HG03442 (cell line): ENCODE data around the gene FLVCR2.

Experiments
- ATAC-seq: cut with Tn5 transposase; IDR thresholded peaks from one replicate; pipeline ENCODE4 v1.9.1; 2021; ENCODE audit warnings: mild to moderate bottlenecking, moderate library complexity; ENCODE audit not compliant: unreplicated experiment

Gene FLVCR2

DNA sequence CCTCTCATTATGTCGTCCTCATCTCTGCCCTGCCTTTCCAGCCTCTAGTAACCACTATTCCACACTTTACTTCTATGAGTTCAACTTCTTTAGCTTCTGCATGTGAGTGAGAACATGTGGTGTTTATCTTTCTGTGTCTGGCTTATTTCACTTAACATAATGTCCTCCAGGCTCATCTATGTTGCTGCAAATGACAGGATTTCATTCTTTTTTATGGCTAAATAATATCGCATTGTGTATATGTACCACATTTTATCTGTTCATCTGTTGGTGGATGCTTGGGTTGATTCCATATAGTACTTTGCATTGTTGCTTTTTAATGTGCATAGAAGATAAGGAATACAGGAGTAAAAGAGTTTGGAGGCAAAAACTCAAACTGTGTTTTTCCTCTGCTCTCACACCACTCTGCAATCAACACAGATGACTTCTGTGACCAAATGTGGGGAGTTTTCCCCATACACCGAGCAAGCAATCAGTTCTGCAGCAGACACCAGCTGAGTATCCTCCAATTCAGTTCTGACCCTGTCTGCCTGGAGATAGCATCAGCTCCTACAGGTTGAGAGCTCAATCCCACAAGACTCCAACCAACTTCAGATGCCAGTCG is 24.6 kb upstream of the FLVCR2 start:
- ATAC-seq, result no peak

DNA sequence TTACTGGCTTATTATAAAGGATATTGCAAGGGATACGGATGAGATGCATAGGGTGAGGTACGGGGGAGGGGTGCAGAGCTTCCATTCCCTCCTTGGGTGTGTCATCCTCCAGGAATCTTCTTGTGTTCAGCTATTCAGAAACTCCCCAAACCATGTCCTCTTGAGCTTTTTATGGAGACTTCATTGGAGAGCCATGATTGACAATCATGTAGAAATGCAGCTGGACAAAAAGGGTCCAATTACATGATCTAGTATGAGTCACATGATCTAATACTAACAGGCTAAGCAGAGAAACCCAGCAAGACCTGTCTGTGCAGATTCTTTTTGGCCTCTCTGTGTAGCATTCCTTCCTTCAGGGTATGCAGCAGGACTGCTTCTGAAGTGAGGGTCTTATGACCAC is 23.9 kb upstream of the FLVCR2 start:
- no peak for ATAC-seq

DNA sequence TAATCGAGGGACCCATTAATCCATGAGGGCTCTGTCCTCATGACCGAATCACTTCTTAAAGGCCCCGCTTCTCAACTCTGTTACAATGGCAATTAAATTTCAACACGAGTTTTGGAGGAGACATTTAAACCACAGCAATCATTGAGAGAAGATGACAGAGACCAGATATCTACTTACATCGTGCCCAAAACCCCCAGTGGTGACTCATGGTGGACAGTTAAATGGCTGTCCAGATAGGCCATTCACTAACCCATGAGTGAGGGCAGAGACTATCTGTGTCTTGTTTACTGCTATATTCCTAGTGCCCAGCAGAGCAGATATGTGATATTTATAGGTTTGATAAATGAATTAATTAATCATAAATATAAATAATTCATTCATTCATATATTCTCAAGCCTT is 20.0 kb upstream of the FLVCR2 start:
- no peak for ATAC-seq

DNA sequence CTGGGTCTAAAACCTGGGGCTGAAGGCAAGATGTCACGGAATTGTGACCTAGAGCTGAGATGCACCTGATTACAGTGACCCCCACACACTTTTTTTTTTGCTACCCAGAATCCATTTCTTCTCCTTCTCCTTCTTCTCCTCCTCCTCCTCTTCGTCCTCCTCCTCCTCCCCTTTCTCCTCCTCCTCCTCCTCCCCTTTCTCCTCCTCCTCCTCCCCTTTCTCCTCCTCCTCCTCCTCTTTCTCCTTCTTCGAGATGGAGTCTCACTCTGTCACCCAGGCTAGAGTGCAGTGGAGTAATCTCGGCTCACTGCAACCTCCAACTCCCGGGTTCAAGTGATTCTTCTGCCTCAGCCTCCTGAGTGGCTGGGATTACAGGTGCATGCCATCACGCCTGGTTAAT is 19.4 kb upstream of the FLVCR2 start:
- no peak for ATAC-seq

DNA sequence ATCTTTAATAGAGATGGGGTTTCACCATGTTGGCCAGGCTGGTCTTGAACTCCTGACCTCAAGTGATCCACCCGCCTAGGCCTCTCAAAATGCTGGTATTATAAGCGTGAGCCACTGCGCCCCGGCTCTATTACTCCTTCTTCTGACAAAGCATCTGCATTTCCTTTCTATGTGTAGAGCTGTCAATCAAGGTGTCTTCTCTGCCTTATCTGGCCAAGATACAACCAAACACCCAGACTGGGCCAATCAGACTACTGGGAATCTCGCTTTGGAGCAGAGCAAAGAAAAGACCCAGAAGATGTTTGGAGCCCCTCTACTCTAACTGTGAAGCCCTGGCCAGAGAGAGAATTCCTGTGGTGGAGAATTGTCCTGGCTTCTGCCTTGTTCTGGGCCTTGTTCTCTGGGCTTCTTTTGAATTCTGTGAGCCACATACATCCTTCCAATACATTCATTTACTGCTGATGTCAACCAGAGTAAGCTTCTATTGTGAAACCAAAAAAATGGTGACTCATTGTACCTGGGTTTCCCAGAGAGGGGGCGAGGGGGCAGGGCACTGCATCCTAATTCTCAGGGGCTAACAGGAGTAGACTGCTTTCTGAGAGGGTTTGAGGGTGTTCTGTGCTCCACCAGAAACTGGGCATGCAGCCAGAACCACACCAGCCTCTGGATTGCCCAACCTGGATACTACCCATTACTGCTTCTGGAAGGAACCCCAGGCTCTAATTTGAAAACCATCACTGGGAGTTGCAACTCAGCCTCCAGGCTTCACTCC is 18.8 kb upstream of the FLVCR2 start:
- ATAC-seq, result no peak

DNA sequence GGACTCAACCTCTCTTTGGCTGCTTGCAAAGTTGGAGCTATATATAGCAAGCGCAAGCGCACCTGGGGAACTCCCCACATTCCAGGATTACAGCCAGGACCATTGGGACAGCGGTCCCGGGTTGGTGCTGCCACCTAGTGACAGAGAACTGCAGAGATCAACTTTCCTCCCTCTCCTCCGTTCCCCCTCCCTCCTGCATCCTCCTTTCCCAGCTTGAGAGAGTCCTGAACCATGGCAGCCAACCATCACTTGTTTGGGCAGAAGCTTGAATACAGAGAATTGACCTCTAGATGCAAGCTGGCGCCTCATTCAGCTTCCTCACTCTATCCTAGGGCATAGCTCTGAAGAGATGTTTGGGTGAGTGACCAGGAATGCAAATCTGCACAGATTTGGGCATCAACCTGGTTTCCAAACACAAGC is 17.4 kb upstream of the FLVCR2 start:
- peak; percentile 62 for ATAC-seq

DNA sequence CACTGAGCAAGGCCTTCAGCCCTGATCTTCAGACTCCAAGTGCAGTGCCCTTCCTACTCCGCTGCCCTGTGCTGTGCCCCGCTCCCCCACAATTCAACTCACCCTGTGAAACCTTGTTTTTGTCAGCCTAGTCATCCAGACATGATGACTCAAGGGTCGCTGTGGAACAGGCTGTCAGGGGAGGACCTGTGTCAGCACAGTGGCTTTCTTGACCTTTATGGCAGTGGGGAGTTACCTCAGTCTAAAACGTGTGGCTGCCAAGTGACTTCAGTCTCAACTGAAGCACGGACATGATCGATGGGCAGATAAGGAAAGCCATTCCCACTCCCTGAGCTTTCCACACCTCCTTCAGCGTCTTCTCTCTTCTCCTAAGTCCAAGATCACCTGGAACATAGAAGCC is 16.3 kb upstream of the FLVCR2 start:
- ATAC-seq, result no peak

DNA sequence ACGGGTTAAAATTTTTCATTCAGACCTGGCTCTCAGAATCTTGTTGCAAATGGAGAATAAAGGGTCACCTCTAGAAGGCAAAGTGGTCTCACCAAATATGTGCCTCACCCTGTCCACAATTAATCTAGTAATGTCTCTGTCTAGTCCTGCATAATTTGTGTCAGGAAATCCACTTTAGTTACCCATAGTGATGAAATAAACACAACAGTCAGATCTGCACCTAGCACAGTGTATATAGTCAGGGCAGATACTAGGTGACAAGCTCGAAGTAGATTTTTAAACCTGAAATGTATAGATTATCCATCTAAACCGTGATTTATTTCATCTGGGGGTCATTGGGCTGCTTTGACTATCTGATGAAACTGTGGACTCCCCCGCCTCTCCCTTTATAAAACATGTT is 15.9 kb upstream of the FLVCR2 start:
- ATAC-seq, result no peak

DNA sequence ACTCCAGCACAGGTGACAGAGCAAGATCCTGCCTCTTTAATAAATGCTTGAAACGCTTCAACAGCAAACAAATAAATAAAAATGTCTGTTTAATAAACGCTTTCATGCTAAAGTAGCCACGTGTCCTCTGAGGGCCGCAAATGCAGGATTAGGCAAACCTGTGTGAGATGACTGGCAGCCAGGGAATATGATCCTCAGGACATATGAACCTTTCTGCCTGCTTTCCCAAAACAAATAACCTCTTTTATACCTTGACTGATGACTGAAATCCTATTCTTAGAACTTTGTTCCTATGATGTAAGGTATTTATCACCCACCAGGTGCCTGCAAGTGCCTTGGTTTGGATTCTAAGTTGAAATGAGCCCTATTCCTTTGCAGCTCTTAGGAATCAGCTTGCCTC is 14.5 kb upstream of the FLVCR2 start:
- no peak for ATAC-seq

DNA sequence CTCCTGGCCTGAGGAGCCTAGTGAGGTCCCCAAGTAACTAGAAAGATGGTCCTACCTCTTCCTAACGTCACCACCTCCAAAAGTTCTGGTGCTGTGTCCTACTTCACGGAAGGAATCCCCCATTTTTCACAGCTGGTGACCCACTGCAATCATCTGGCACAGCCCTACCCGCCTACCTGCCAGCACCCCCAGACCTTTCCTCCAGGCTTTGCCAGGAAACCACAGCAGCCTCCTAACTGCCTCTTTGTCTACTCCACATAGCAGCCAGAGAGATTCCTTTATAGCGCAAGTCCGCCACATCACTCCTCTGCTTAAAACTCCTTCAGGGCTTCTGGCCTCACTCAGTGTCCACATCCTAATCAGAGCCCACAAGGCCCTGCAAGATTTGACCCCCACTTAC is 13.4 kb upstream of the FLVCR2 start:
- no peak for ATAC-seq

DNA sequence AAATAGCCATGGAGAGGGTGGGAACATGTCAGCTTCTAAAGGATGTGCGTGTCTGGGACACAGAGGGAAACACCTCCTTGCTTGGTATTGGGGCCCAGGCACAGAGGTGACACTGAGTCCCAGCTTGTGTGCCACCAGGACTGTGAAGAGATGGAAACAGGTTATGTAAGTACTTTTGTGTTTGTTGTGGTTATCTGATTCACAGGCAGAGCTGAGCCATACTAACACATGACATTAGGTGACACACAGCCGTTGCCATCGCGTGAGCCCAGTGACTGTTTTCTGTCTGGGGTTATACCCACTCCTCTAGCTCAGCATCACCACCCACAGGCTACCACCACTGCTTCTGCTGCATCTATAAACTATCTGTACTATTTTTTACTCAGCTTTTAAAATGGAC is 12.1 kb upstream of the FLVCR2 start:
- no peak for ATAC-seq

DNA sequence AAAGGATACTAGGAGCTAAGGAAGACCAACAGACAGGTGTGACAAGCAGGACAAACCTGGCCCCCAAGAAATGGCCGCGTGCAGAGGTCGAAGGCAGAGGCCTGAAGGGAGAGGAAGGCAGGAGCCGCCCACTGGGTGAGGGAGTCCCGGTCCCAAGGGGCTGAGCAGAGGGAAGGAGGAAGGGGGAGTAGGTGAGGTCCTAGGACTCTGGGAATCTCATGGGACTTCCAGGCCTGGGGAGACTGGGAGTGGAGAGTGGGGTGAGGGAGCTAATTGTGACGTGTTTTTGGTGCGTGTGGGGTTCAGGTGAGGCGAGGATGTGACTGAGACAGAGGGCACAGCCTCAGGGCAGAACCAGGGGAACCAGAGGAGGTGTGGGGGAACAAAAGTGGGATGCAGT is 11.7 kb upstream of the FLVCR2 start:
- ATAC-seq, result no peak

DNA sequence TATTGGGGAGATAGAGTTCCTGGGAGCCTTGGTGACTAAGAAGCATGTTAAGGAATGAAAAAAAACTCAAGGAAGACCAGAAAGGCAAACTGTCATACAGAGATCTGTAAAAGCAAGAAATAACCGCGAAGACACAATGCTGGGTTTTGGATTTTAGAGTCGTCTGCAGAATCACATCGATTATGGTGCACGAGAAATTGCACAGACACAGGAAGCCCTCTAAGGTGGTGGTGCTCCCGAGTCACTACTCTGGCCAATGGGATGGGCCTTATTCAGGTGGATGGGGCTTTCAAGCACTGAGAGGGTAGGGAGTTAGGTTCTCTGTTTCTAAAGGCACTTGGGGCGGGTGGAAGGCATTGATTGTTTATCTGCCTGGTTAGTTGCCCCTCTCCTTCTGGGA is 10.3 kb upstream of the FLVCR2 start:
- ATAC-seq, result no peak

DNA sequence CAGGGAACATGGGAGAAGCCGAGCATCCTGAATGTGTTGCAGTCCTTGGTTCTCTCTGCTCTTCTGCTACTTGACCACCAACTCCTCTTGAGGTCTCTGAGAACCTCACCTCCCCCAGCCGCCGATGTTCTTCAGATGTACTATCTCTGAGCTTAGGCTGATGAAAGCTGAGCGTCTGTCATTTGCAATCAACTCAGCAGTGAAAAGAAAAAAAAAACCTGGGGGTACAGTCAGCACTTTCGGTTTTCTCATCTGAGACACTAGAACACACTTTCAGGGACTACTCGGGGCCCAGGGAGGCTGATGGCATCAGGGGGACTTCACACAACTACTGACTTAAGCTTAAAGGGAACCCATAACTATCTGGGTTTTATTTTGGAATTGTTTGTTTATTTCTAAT is 9.6 kb upstream of the FLVCR2 start:
- ATAC-seq, result no peak

DNA sequence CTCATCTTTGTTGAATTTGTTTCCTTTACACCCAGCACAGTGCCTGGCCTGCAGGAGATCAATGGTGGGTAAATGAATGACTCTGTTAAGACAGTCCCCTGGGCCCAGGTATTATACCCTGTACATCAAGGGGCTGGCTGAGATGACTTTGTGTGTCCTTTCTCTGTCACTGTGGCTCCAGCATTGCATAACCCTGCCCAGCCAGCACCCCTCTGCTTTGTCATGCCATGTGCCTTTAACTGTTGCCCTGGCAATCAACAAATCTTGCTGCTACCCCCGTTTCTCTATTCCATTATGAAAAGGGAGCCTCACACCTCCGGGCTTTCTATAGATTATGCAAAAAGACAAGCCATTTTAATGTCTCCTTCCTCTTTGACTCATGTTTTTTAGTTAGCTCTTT is 7.6 kb upstream of the FLVCR2 start:
- ATAC-seq, result no peak

DNA sequence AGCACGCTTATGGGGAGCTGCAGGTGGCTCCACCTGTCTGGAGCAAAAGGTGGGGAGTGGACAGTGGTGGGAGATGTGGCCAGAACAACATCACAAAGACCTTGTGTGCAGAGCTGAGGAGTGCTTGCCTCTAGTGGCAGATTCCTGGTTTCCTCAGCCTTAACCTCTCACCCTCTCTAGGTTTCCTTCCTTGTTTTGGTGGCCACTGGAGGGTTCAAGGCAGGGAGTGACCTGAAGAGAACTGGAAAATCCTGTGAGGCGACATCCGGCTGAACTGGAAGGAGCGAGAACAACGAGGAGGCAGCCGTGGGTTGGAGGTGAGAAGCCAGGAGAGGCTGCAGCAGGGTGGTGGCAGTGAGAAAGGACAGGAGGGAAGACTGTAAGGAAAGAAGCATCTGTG is 6.3 kb upstream of the FLVCR2 start:
- ATAC-seq, result no peak

DNA sequence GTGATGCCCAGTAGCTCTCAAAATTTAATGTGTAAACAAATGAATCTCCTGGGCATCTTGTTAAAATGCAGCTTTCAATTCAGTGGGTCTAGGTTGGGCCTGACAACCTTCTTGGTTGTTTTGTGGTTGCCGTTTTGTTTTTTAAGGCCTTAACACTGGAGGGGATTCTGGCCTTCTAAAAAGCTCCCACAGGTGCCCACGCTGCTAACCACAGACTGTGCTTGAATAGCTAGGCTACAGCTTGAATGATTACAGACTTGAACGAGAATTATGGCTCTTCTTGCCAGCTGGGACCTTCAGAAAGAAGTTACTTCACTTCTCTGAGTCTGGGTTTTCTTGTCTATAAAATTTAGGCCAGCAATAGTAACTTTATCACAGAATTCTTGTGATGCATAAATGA is 1.3 kb upstream of the FLVCR2 start:
- no peak for ATAC-seq

DNA sequence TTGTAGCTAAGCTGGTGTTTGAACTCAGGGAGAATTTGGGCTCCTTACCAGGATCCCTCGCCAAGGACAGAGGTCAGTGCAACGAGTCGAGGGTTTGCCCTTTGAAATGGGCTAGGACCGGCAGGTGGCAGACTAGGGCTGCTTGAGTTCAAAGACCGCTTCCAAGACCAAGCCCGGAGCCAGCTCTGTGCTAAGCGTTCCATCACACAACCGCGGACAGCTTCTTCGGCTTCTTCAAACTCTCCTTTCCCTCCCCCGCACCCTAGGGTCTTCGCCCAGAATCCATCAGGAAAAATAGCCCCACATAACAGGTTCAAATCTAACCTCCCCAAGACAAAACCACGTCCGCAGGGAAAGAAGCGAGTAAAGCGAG is 705 bp upstream of the FLVCR2 start:
- ATAC-seq, result peak; percentile 79

DNA sequence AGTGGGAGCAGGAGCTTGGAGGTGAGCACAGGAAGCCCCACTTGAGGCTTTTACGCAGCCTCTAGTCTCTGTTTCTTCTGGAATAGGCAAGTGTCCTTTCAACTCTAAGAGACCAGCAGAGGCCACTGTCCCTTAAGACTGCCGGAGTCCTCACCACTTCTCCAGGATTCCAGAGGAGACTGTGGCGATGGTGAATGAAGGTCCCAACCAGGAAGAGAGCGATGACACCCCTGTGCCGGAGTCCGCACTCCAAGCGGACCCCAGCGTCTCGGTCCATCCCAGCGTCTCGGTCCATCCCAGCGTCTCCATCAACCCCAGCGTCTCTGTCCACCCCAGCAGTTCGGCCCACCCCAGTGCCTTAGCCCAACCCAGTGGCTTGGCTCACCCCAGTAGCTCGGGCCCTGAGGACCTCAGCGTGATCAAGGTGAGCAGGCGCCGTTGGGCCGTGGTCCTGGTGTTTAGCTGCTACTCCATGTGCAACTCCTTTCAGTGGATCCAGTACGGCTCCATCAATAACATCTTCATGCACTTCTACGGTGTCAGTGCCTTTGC is 442 bp downstream of the FLVCR2 start:
- peak; percentile 8 for ATAC-seq

DNA sequence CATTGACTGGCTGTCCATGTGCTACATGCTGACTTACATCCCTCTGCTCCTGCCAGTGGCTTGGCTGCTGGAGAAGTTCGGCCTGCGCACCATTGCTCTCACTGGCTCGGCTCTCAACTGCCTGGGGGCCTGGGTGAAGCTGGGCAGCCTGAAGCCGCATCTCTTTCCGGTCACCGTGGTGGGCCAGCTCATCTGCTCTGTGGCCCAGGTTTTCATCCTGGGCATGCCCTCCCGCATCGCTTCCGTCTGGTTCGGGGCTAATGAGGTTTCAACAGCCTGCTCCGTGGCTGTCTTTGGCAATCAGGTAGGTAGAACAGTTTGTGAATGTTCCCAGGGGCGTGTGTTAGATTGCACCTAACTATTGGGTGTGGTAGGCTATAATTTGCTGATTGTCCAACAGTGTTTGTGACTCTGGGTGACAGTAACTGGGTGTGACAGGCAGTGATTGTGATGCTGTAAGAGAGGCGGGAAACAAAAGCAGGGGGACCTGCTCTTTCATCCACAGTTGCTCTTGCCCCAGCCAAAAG is 981 bp downstream of the FLVCR2 start:
- no peak for ATAC-seq

DNA sequence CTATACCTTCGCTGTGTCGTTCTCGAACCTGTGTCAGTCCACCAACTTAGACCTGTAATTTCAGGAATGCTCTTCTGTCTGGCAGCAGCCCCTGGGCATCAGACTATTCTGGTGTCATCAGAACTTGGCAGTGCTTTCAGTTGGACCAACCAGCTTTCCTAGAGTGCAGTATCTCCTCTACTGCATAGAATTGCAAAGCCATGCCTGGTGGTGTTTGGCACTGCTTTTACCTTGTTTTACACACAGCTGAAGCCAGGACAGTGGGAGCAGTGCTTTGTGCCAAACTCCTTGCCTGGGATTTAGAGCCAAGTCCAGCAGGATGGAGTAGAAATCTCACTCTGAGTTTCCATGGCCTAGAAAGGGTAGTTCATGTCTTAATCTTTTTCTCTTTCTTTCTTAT is 1.5 kb downstream of the FLVCR2 start:
- ATAC-seq, result no peak

DNA sequence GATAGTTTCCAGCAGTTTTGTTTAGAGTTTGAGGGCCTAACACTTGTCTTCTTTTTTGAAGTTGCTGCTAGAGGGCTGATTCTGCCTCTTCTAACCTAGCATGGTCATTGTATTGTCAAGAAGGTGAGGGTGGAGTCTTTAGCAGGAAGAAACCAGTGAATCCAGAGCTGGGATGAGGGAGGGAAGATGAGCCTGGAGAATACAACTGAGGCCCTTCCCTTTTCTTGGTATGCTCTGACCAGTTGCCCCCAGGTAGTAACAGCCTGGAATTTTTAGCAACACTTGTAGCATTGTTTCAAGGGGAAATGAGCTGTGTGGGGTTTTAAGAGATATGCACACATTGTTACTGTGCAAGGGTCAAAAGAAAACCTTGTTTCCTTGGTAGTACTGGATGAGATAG is 9.0 kb downstream of the FLVCR2 start:
- no peak for ATAC-seq
